Activated T-helper 9 cell treated with anti-CD3 and anti-CD28 coated beads, Interleukin-2, amount 50 U/mL, for 16 hours (primary cell): ENCODE measurements around the gene HS3ST6.
"Not testable (repeated sequence)": the region's sequence is repeated elsewhere in the genome, so short reads cannot be mapped to it uniquely, and the experiment has no call there.

Experiments used
- DNase-seq: peaks from one replicate; pipeline ENCODE4 v3.0.0-alpha.2; 2020; ENCODE audit warnings: low read depth

The HS3ST6 gene

GRCh38 chr16:1926271-1926670, 8.1 kb upstream of the HS3ST6 start:
- DNase-seq, result no peak

- no peak for DNase-seq
Measured at GRCh38 chr16:1924095-1924494, 5.9 kb upstream of the HS3ST6 start.

DNA sequence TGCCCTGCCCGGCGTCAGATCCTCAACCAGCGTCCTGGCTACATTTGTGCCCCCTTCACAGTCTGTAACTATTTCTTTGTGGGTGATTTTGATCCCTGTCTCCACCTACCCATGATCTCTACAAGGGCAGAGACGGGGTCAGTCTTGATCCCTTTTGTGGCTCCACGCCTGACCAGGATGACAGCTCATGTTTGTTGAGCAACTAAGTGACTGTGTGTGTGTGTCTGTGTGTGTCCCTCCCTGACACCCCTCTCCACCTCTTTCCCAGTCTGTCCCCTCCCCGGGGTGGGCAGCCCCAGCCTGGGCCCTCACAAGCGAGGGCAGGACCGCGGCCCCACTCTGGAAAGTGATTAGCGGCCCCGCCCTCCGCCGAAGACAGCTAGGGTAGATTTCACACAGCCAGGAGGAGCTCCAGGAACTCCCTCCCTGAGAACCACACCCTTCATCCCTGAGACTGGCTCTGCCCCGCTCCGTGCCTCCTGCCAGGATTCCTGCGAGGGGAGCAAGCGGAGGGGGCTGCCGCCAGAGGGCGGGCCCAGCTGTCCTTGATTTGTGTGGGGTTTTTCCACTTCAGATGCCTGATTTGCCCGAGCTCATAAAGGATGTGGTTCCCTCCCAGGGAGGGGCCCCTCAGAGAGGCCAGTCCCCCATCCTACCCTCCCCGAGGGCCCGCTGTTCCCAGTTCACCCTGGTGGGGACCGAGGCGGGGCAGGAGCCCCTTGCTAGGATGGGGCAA, 5.3 kb upstream of the HS3ST6 start:
- no peak for DNase-seq

DNA sequence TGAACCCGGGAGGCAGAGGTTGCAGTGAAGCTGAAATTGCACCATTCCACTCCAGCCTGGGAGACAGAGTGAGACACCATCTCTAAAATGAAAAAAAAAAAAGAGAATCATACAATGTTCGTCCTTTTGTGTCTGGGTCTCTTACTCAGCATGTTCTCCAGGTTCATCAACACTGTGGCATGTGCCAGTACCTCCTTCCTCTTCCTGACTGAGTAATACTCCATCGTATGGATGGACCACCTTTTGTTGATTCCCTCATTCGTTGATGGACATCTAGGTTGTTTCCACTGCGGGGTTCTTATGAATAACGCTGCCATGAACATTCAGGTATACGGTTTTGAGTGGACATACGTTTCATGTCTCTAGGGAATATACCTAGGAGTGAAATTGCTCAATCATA, 4.1 kb upstream of the HS3ST6 start:
- no peak for DNase-seq

GRCh38 chr16:1920727-1921171, 2.5 kb upstream of the HS3ST6 start:
- no peak for DNase-seq

- not testable (repeated sequence) for DNase-seq
Measured at GRCh38 chr16:1920122-1920521, 1.9 kb upstream of the HS3ST6 start.

GRCh38 chr16:1919327-1919998, 1.2 kb upstream of the HS3ST6 start:
- DNase-seq, result no peak

GRCh38 chr16:1917665-1918350, 407 bp downstream of the HS3ST6 start:
- no peak for DNase-seq

- no peak for DNase-seq
Measured at GRCh38 chr16:1917056-1917664, 1.1 kb downstream of the HS3ST6 start.

DNA sequence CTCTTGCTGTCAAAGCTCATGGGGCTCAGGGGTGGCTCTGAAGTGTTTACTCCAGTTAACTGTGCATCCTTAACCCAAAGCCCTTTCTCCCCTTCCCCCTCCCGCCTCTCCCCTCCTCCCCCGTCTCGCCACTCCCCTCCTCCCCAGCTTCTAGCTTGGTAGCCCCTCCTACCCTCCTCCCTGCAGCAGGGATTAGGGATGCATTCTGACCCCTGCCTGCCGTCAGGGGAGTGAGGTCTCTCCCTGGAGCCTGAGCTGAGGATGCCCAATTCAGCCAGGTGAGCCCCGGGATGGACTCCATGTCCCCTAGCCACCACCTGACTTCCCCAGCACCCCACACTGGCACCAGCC, 1.6 kb downstream of the HS3ST6 start:
- no peak for DNase-seq

GRCh38 chr16:1915732-1916639, 2.2 kb downstream of the HS3ST6 start:
- DNase-seq, result no peak

DNA sequence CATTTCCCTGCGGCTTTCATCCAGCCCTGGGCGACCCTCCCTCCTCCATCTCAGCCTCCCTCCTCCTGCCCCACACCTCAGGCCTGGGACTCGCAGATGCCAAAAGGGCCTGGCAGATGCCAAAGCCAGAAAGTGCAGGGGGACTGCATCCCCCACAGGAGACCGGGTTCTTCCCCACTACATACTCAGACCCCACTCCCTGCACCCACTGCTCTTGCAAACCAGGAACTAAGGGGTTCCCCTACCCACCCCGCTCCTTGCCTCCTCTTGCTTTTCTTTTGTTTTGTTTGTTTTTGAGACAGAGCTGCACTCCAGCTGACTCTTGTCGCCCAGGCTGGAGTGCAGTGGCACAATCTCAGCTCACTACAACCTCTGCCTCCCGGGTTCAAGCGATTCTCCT, 3.2 kb downstream of the HS3ST6 start:
- no peak for DNase-seq

GRCh38 chr16:1914084-1914608, 4.1 kb downstream of the HS3ST6 start:
- DNase-seq, result no peak

DNA sequence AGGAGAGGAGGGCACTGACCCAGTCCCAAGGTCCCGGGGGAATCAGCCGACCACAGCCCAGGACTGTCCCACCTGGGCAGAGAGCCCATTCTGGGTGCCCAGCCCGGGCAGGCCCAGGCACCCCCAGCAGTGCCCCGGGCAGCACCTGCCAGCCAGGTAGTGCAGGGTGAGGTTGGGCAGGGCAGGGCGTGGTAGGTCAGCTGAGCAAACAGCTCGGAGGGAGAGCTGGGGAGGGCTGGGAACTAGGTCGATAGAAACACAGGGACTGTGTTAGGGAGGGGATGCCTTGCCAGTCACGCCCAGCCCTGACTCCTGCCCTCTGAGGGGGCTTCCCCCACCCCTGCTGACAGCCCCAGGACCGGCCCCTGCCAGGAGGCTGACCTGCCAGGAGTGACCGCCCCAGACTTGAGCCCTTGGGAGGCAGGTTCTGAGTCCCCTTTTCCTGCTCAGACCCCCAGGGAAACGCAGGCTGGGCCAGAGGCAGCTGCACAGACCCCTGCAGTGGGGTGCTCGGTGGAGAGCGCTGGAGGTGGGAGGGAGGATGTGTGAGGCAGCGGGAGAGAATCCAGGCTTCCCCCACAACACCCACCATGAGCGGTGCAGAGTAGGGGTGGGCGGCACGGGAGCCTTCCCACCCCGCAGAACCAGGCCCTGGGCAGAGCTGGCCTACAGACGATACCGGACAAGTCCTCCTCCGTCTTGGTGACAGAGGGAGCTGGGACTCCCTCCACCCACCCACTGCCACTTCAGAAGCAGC, 4.7 kb downstream of the HS3ST6 start:
- no peak for DNase-seq

DNA sequence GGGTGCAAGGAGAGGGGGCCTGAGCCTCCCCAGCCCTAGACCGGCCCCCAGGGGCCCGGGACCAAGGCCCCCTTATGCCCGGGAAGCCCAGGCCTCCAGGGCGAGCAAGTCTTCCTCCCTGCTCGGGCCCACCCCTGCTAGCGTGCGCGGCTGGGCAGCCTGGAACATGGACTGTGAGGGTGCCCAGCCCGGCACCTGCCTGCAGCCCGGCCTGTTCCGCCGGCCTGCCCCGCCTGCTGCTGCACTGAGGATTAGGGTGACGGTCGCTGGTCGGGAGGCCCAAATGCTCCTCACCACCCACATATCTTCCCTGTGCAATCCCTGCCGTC, 6.0 kb downstream of the HS3ST6 start:
- DNase-seq, result no peak

GRCh38 chr16:1911467-1912214, 6.6 kb downstream of the HS3ST6 start:
- no peak for DNase-seq

DNA sequence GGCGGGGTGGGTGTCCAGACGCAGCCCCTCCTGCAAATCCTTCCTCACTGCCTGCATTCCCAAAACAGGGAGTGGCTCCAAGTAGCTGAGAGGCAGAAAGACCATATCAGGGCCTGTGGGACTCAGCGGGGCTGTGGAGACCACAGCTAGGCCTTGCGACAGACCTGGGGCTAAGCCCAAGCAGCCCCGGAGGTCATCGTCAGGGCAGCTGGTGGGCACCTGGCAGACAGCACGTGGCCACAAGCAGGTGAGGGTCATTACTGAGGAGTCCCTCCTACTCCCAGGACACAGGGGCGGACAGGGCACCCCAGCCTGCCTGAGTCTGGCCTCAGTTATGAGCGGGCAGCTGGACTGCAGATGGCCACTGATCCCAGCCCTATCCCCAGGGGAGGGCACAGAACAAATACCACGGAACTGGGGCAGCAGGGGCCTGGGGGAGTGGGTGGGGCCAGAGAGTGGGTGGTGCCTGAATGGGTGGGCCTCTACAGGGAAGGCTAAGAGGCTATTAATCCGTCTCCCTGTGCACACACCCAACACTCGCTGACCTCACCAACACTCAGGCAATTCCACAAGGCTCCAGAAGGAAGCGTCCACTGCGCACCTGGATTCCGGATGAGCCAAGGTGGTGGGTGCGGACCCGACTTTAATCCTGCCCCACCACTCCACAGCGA, 8.5 kb downstream of the HS3ST6 start:
- no peak for DNase-seq

DNA sequence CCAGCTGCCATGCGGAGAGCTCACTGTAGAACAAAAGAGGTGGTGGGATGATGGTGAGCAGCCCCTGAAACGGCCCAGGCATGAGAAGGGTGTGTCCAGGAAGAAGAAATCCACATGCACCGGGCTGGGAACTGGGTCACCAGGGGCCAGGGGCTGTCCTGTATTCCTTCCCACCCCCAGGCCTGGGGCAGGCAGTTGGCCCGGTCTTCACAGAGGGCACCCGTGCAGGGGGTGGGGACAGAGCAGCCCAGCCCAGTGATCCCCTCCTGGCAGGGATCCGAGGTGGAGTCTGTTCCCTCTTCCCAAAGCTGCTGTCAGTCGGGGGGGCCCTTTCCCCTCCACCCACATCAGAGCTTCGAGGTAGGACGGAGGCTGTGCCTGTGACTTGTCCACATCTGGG, 9.2 kb downstream of the HS3ST6 start:
- no peak for DNase-seq

DNA sequence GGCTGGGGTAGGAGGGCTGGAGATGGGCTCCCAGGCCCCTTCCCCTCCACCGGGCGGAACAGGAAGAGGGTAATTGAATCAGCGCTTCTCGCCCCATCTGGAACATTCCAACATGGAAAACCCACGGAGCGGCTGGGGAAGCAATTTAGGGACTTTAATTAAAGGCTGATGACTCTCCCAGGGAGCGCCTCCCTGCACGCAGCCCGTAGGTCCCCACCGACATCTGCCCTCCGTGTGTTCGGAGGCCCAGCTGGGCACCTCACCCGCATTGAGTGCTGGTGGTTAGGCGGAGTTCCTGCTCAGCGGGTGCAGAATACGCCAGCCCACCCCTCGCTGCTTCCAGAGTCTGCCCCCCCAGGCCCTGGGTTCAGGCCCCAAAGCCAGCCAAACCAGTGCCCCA, 10.0 kb downstream of the HS3ST6 start:
- DNase-seq, result no peak
